Right ventricle myocardium inferior (tissue), 1 donor: Measurements from ENCODE around the gene IFNA8. TPM values are rescaled to one million over a fixed set of nuclear protein-coding genes. Genes with fewer than 3 reads are reported as not detected.
A peak's percentile ranks its signal among the peaks of the same experiment; 100 is the strongest.
"Not testable (repeated sequence)": the region's sequence is repeated elsewhere in the genome, so short reads cannot be mapped to it uniquely, and the experiment has no call there.

ENCODE experiments used
- ATAC-seq: fragments of 200-7000 bp; cut with Tn5 transposase; one replicate; pipeline ENCODE4 v1.9.1; 2020; ENCODE audit warnings: mild to moderate bottlenecking, moderate library complexity
- DNase-seq: peaks from one replicate; pipeline ENCODE4 v3.0.0; 2021; ENCODE audit errors: missing footprints
- intact Hi-C: fragments of 100-400 bp; cut with DNase I; formaldehyde crosslinking; loops from one replicate; pipeline ENCODE4 v1.11.0; 2022
- long read RNA-seq: library from polyadenylated mRNA; unstranded; transcript quantifications from one replicate; pipeline ENCODE4 v2.0.0, GENCODE V29; 2021
- total RNA-seq: library from RNA; stranded (reverse); fragmentation: NEBNext Ultra II Directional; extraction: Animal tissue kit (Norgen Biotek cat#: 25700); gene quantifications from one replicate; pipeline ENCODE4 v1.2.1, GENCODE V29; 2021
- donor health status: DM: no; HTN: yes; CAD: no; lungs with severe emphysema.

The IFNA8 gene
- not detected for total RNA-seq
- long read RNA-seq, result 0 reads

GRCh38 chr9:21408817-21409216 is at the start of gene IFNA8:
IFNA8 (plus strand) TSS chr9:21409117; CDS start chr9:21409177, 60 bp downstream.
- ATAC-seq, result no peak
- intact Hi-C loops, result loop anchor here (10.0 kb wide), 1 partner anchor 56 kb away; no protein-coding TSS in a partner anchor
- DNase-seq, result no peak

- intact Hi-C loops, result no loop called here
- ATAC-seq (no peak), DNase-seq (no peak)
These were observed 46.6 kb upstream of the IFNA8 start for GRCh38 chr9:21362287-21362686.

GRCh38 chr9:21367169-21367568 is 41.7 kb upstream of the IFNA8 start:
- DNase-seq, intact Hi-C loops, ATAC-seq: not testable (repeated sequence)

- intact Hi-C loops, result no loop called here
- no peak for DNase-seq
- ATAC-seq, result no peak
These were observed 41.0 kb upstream of the IFNA8 start, which contains the start of gene IFNA13 for GRCh38 chr9:21367957-21368356. IFNA13 (minus strand) TSS chr9:21368057; CDS start chr9:21368010, 47 bp downstream.

GRCh38 chr9:21371467-21371866 is 37.5 kb upstream of the IFNA8 start:
- DNase-seq, ATAC-seq, intact Hi-C loops: not testable (repeated sequence)

GRCh38 chr9:21381448-21382339 is 27.2 kb upstream of the IFNA8 start:
- ATAC-seq (no peak), DNase-seq (no peak)
- intact Hi-C loops, result no loop called here

- DNase-seq (no peak), ATAC-seq (no peak)
- intact Hi-C loops, result no loop called here
These were observed 25.3 kb upstream of the IFNA8 start for GRCh38 chr9:21383627-21384026.

- intact Hi-C loops, result no loop called here
- ATAC-seq, result no peak
- DNase-seq, result no peak
These were observed 23.7 kb upstream of the IFNA8 start, which contains the start of gene IFNA2 for GRCh38 chr9:21385131-21385670. IFNA2 (minus strand) TSS chr9:21385398; CDS start chr9:21385329, 69 bp downstream.

GRCh38 chr9:21392270-21392669 is 16.6 kb upstream of the IFNA8 start:
- intact Hi-C loops, result no loop called here
- DNase-seq, result no peak
- ATAC-seq, result no peak

GRCh38 chr9:21395778-21396717 is 12.9 kb upstream of the IFNA8 start:
- peak; percentile 63 for ATAC-seq
- intact Hi-C loops, result loop anchor here (5.0 kb wide), 1 partner anchor 79 kb away; no protein-coding TSS in a partner anchor
- DNase-seq, result peak; percentile 82

- ATAC-seq (no peak), DNase-seq (no peak)
- intact Hi-C loops, result loop anchor here (5.0 kb wide), 1 partner anchor 82 kb away; no protein-coding TSS in a partner anchor
These were observed 9.9 kb upstream of the IFNA8 start for GRCh38 chr9:21398955-21399489.

- intact Hi-C loops, result loop anchor here (5.0 to 10.0 kb wide), 2 partner anchors 65 to 83 kb away; no protein-coding TSS in a partner anchor
- DNase-seq (no peak), ATAC-seq (no peak)
These were observed 9.0 kb upstream of the IFNA8 start for GRCh38 chr9:21399956-21400355.

GRCh38 chr9:21402386-21403251 is 6.3 kb upstream of the IFNA8 start:
- DNase-seq (no peak), ATAC-seq (no peak)
- intact Hi-C loops, result loop anchor here (10.0 kb wide), 1 partner anchor 62 kb away; no protein-coding TSS in a partner anchor

GRCh38 chr9:21404146-21404545 is 4.8 kb upstream of the IFNA8 start:
- no peak for DNase-seq
- intact Hi-C loops, result loop anchor here (10.0 kb wide), 1 partner anchor 61 kb away; no protein-coding TSS in a partner anchor
- ATAC-seq, result no peak

GRCh38 chr9:21412107-21412506 is 3.2 kb downstream of the IFNA8 start:
- ATAC-seq (no peak), DNase-seq (no peak)
- intact Hi-C loops, result no loop called here

GRCh38 chr9:21413151-21413550 is 4.2 kb downstream of the IFNA8 start:
- DNase-seq, result no peak
- no peak for ATAC-seq
- intact Hi-C loops, result no loop called here

- intact Hi-C loops, result no loop called here
- DNase-seq, result no peak
- peak; percentile 31 for ATAC-seq
These were observed 4.7 kb downstream of the IFNA8 start for GRCh38 chr9:21413624-21414023.
